GM19023 (cell line): ENCODE results near the gene PSMB7.

Experiments used
- ATAC-seq: cut with Tn5 transposase; IDR thresholded peaks from one replicate; pipeline ENCODE4 v1.9.1; 2021; ENCODE audit warnings: mild to moderate bottlenecking, moderate library complexity; ENCODE audit not compliant: unreplicated experiment

PSMB7 gene

DNA sequence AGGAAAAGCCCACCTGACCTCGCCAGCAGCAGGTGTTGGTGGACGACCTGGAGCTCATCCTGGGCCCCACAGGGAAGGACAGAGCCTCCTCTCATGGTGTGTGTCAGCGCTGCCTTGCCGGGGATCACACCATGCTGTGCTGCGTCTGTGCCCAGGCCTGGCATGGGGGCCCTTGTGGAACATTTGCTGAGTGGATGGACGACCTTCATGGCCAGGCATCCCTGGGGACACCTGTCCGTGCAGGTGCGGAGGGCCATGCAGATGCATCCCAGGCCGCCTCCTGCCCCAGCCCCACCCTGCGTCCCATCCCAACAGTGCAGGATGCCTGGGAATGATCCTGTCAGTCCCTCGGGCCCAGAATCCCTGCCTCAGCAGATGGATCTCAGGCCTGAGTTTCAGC, 83.7 kb downstream of the PSMB7 start:
- no peak for ATAC-seq

DNA sequence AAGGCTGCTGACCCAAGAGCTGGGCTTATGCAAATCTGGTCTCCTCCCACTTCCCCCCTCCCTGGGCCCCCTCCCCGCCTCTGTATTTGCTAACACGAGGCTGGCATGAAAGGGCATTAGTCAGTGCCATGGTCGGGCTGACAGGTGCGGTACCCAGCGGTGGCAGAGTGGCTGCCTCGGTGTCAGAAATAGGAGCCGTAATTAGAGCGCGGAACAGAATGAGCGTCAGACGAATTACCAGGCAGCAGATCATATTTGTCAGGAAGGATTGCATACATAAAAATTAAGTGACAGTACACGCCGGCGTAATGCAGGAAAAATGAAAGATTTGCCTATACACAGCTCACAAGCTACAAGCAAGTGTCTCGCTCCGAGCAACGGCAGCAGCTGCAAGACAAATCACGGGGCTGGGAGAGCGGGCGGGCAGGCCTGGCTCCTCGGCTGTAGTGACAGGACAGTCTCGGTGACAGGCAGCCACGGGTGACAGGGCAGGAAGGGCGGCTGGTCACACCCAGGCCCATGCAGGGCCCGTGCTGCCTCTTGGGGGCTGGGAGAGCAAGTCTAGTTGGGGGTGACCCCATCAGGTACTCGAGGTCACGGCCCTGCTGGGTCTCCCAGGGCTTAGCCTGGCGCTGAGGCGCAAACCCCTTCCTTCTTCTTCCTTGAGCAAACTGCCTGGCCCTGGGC, 85.1 kb downstream of the PSMB7 start:
- ATAC-seq, result no peak

DNA sequence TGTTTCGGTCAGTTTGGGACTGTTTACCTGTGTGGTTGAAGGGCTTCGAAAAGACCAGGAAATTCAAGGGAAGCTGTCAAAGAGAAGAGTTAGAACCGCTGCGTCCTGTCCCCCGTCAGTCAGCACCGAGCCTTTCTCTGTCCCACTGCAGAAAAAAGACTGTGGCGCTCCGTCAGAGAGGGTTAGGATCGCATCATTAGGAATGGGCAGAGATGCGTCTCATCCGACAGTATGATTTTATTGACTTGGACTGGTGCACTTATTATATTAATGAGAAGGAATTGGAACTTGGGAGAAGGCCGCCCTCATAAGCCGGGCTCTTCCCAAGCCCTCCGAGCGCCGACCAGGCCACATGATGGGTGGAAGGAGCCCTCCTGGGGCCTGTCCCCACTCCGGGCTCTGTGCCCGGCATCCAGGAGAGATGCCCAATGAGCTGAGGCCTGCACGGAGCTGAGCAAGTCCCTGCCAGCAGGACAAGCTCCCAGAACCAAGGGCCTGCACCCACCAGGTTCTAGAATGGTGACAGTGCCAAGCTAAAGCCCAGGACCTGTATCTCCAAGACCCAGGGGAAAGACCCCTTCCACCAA, 85.9 kb downstream of the PSMB7 start:
- no peak for ATAC-seq

- ATAC-seq, result no peak
These were observed 87.0 kb downstream of the PSMB7 start for GRCh38 chr9:124328285-124328684.

DNA sequence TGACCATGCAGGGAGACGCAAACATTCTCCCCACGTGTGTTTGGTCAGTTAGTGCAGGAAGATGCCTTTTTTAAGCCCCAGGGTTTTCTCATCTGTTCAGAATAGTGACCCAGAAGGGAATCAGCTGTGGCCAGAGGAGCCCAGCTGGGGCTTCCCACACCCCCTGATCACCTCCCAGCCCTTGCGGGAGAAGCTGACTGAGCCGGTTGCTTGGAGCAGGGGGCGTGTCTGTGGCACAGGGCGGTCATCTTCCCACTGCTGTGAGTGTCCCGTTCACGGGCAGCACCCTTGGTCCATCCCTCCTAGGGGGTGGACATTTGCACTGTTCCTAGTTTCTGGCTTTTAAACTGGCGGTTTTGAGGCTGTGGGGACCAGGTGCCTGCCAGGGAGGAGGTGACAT, 87.8 kb downstream of the PSMB7 start:
- no peak for ATAC-seq

DNA sequence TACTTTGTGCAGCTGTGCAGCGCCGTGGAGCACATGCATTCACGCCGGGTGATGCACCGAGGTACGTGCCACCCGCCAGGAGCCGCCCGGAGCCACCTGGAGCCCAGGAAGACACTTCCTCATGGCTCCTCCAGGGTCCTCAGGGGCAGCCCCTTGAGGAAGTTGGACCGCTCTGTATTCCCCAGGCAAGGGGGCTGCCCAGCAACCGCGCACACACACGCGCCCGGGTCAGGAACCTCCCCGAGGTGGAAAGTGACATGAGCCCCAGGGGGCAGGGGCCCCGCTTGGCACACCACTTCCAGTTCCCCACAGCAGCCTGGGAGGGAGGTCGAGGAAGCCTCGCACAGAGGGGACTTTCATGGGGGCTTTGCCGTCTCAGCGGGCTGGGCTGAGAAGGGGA, 88.9 kb downstream of the PSMB7 start:
- ATAC-seq, result no peak

GRCh38 chr9:124325816-124326215, 89.4 kb downstream of the PSMB7 start:
- no peak for ATAC-seq

GRCh38 chr9:124323904-124324303, 91.3 kb downstream of the PSMB7 start:
- no peak for ATAC-seq

GRCh38 chr9:124322618-124323432, 92.4 kb downstream of the PSMB7 start:
- ATAC-seq, result no peak

GRCh38 chr9:124321935-124322334, 93.3 kb downstream of the PSMB7 start:
- ATAC-seq, result no peak

- ATAC-seq, result no peak
These were observed 93.8 kb downstream of the PSMB7 start for GRCh38 chr9:124321416-124321815.

GRCh38 chr9:124320062-124320973, 94.9 kb downstream of the PSMB7 start:
- ATAC-seq, result no peak

DNA sequence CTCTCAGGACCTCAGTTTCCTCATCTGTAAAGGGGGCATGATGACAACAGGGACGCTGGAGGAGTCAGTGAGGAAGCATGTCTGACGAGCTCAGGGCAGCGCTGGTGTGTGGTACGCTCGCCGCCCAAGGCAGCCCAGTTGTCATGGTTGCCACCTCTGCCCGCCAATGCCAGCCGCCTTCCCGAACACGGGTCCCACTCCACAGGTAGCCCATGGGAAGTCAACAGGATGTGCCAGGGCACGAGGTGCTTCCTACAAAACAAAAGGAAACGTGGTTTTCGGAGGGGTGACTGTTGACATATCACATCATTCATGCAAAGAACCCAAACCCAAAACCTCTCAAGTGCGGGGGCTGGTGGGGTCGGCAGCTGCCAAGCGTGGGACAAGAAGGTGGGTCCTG, 99.4 kb downstream of the PSMB7 start:
- ATAC-seq, result no peak

DNA sequence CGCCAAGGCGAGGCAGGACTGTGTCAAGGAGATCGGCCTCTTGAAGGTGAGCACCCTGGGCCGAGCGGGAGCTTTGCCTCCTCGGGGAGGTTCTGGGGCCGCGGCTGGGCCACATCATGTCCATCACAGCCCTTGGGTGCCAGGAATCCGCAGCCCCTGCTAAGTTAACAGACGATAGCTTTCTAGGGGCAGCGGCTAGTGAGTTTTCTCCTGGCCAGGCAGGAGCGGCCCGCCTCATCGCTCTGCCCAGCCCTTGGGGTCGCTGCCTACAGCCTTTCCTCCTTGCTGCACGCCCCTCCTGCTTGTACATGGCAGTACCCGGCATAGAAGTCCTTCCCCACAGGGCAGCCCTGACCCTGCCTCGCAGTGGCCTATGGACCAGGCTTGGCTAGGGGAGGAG, 101.3 kb downstream of the PSMB7 start:
- no peak for ATAC-seq

GRCh38 chr9:124312290-124313265, 102.7 kb downstream of the PSMB7 start:
- ATAC-seq, result no peak

DNA sequence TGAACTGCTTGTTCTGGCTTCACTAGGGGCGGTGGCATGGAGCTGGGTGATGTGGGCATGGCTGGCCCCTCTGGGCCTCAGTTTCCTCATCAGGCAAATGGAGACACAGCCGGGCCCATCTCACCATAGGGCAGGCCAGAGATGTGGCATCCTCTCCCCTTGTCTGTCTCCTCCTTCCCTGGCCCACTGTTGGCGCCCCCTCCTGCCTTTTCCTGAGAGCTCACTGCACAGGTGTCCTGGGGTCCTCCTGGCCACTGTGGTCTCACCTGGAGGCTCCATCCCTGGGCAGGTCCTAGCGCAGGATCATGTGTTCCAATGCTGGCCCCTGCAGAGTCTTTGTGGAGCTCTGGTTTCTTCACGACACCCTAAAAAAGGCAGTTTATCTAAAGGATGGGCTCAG, 104.0 kb downstream of the PSMB7 start:
- no peak for ATAC-seq

- no peak for ATAC-seq
These were observed 105.6 kb downstream of the PSMB7 start for GRCh38 chr9:124309667-124310084.

GRCh38 chr9:124308606-124309491, 106.4 kb downstream of the PSMB7 start:
- ATAC-seq, result no peak
